ENCODE data around the gene PLEKHA6. TPM values are rescaled to one million over a fixed set of nuclear protein-coding genes. Genes with fewer than 3 reads are reported as not detected.

Gene PLEKHA6
- total RNA-seq, 1 experiment from 2014 or later = 2.1 TPM

DNA sequence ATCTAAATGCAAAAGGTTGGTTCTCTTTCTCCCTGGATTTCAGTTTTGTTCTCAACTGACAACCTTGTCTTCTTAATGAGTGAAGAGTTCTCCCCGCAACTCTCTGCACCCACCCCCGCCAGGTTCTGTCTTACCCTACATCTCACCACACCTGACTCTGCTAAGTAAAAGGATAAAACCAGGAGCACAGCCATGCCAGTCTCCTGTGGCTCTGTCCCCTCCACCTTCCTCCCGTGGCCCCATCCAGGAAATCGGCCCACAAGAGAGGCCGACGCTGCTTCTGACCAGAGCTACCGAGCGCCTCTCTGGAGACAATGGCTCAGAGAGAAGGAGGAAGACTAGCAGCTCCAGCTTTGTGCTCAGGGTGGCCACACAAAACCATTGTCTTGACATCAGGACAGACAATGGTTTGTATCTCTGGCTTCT is 72.2 kb downstream of the PLEKHA6 start:
- Histone ChIP-seq H3K27me3 (ENCODE audit: insufficient read depth, low read length) (no peaks in the 10 kb centered on the region; the same call in 1 of the 2 replicates), H2BK120ac (ENCODE audit: low read depth, low read length, poor library complexity, severe bottlenecking) (no peak overlapping the region), H3K9ac (ENCODE audit: extremely low read depth, insufficient read length, low read length) (no peak overlapping the region), H3K18ac (ENCODE audit: insufficient read length, low read depth, low read length) (no peak overlapping the region), H4K8ac (replicated peaks; ENCODE audit: insufficient read length, low read depth, low read length) (no peak overlapping the region), H2BK15ac (ENCODE audit: low read depth, low read length) (no peak overlapping the region), H3K14ac (ENCODE audit: insufficient read depth, low read length) (no peak overlapping the region), H3K4me1 (ENCODE audit: insufficient read depth, low read length) (peaks cover 12% of the 10 kb centered on the region), H3K23ac (ENCODE audit: insufficient read length, low read depth, low read length) (no peak overlapping the region), H3K9me3 (ENCODE audit: control insufficient read depth, low read depth, low read length) (no peaks in the 10 kb centered on the region), H2AK5ac (ENCODE audit: insufficient read length, low read length) (no peak overlapping the region), H2AFZ (ENCODE audit: low read length) (no peak overlapping the region), H4K91ac (ENCODE audit: insufficient read length, low read depth, low read length) (no peak overlapping the region), H3T11ph (ENCODE audit: low read length) (no peak overlapping the region), H3K56ac (ENCODE audit: insufficient read length, low read depth, low read length) (no peak overlapping the region), H3K4ac (ENCODE audit: low read depth, low read length) (no peak overlapping the region), H3K27ac (ENCODE audit: insufficient read length, low read depth, low read length) (no peak overlapping the region), H3K4me2 (ENCODE audit: insufficient read depth, insufficient read length, low read length) (peak overlapping the region; percentile 51), H4K5ac (ENCODE audit: insufficient read length, low read depth, low read length) (no peak overlapping the region), H4K20me1 (ENCODE audit: control insufficient read depth, insufficient read depth, insufficient read length) (no peaks in the 10 kb centered on the region), H3K79me2 (ENCODE audit: insufficient read depth, low read length) (no peaks in the 10 kb centered on the region), H3K23me2 (ENCODE audit: insufficient read length, low read depth, low read length, poor library complexity, severe bottlenecking) (no peaks in the 10 kb centered on the region), H2BK12ac (ENCODE audit: insufficient read length, low read depth, low read length) (no peak overlapping the region), H2BK5ac (ENCODE audit: insufficient read length, low read length) (no peak overlapping the region), H2BK20ac (ENCODE audit: low read depth, low read length, poor library complexity, severe bottlenecking) (no peak overlapping the region), H3K79me1 (ENCODE audit: insufficient read depth, low read depth, low read length, poor library complexity, severe bottlenecking) (no peaks in the 10 kb centered on the region)
- H3K27me3 Mint-ChIP-seq (ENCODE audit: low read depth) = peaks cover 6% of the 10 kb centered on the region
- peak overlapping the region in 1 of 2 experiments; percentile 80; a peak in 3 of 5 replicates for H3K4me3 Mint-ChIP-seq
- H3K36me3 Mint-ChIP-seq (ENCODE audit: insufficient read depth in 1 of 3, low read depth in 3 of 3) = no peaks in the 10 kb centered on the region
- no CpG with 5 or more reads among the region's 8 CpGs for WGBS (ENCODE audit: extremely low coverage, insufficient read length, low lambda C conversion rate)
- H3K27ac Mint-ChIP-seq = peak overlapping the region in 1 of 3 experiments; percentile 93; a peak in 2 of 7 replicates
- peaks cover 31 to 38% of the 10 kb centered on the region in 2 experiments for H3K4me1 Mint-ChIP-seq
- H3K9me3 Mint-ChIP-seq = no peaks in the 10 kb centered on the region
- TF ChIP-seq, protein P1, sequence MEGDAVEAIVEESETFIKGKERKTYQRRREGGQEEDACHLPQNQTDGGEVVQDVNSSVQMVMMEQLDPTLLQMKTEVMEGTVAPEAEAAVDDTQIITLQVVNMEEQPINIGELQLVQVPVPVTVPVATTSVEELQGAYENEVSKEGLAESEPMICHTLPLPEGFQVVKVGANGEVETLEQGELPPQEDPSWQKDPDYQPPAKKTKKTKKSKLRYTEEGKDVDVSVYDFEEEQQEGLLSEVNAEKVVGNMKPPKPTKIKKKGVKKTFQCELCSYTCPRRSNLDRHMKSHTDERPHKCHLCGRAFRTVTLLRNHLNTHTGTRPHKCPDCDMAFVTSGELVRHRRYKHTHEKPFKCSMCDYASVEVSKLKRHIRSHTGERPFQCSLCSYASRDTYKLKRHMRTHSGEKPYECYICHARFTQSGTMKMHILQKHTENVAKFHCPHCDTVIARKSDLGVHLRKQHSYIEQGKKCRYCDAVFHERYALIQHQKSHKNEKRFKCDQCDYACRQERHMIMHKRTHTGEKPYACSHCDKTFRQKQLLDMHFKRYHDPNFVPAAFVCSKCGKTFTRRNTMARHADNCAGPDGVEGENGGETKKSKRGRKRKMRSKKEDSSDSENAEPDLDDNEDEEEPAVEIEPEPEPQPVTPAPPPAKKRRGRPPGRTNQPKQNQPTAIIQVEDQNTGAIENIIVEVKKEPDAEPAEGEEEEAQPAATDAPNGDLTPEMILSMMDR (conservative IDR thresholded peaks at IDR 0.05) = no peak
- no peak for DNase-seq
